ENCODE data around the gene DEPDC5. TPM values are rescaled to one million over a fixed set of nuclear protein-coding genes. Genes with fewer than 3 reads are reported as not detected.

DEPDC5 gene
- total and polyA plus RNA-seq, 9 of the 15 experiments (the other 6 are each of a cell fraction or from before 2014, with no cell fraction given), result 2.3 to 12.3 (median 10.7) TPM

GRCh38 chr22:31922534-31922933 lies 168.7 kb downstream of the DEPDC5 start:
- Histone ChIP-seq H3K9me3 (replicated peaks; ENCODE audit: control insufficient read depth, insufficient read depth, low read depth, low read length) (no peaks in the 10 kb centered on the region), H2AFZ (ENCODE audit: low read depth, low read length) (peak overlapping the region; percentile 35), H3K9me1 (ENCODE audit: control insufficient read depth, insufficient read depth, low read length) (peaks cover 4% of the 10 kb centered on the region), H3K9ac (ENCODE audit: insufficient read depth in 1 of 2, low read depth in 2 of 2, low read length in 2 of 2) (no peak overlapping the region), H3K36me3 (ENCODE audit: control insufficient read depth, insufficient read depth, low read length) (no peaks in the 10 kb centered on the region; the same call in 2 of the 3 replicates), H4K20me1 (replicated peaks; ENCODE audit: control insufficient read depth, insufficient read depth, low read length) (no peaks in the 10 kb centered on the region), H3K4me1 (replicated peaks in 1 of 2; ENCODE audit: control insufficient read depth in 2 of 2, insufficient read depth in 2 of 2, low read length in 2 of 2) (peaks cover 0 to 3% of the 10 kb centered on the region in 2 experiments; a peak in 3 of 5 replicates), H3K4me2 (ENCODE audit: insufficient read depth, low read length) (no peak overlapping the region), H3K27me3 (ENCODE audit: control insufficient read depth in 2 of 2, insufficient read depth in 2 of 2, low read length in 2 of 2) (no peaks in the 10 kb centered on the region), H3K4me3 (no peak overlapping the region), H3K79me2 (ENCODE audit: control insufficient read depth, insufficient read depth, low read length) (no peaks in the 10 kb centered on the region), H3K27ac (ENCODE audit: extremely low read depth, low read depth, low read length) (no peak overlapping the region)
- no TSS peak for BruUV-seq (replicated peaks)
- DNase-seq (ENCODE audit: extremely low read depth in 1 of 4, low spot score in 3 of 4) (no peak), ATAC-seq (no peak; the same call in 2 of the 3 replicates), FAIRE-seq (no peak)
- in situ Hi-C loops (cut with MboI) (no loop called here), intact Hi-C loops (cut with micrococcal nuclease) (no loop called here)
- TF ChIP-seq, protein P1, sequence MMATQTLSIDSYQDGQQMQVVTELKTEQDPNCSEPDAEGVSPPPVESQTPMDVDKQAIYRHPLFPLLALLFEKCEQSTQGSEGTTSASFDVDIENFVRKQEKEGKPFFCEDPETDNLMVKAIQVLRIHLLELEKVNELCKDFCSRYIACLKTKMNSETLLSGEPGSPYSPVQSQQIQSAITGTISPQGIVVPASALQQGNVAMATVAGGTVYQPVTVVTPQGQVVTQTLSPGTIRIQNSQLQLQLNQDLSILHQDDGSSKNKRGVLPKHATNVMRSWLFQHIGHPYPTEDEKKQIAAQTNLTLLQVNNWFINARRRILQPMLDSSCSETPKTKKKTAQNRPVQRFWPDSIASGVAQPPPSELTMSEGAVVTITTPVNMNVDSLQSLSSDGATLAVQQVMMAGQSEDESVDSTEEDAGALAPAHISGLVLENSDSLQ (IDR thresholded peaks at IDR 0.05), result peak; percentile 9; the same call in 1 of the 2 replicates
- no peak for TF ChIP-seq ZNF41 (CRISPR knock-in tag; conservative IDR thresholded peaks at IDR 0.05)
- ChIA-PET POLR2A (interaction anchor here (1.0 kb wide), 1 partner anchor 27 kb away, joined by 3 read pairs; no protein-coding TSS in a partner anchor), CTCF (ENCODE audit: low intra/inter-chr PET ratio) (no interaction called here)
- 60% methylated on average over 6 of the region's 6 CpGs for WGBS (ENCODE audit: insufficient coverage, low coverage, missing lambda C conversion rate)

DNA sequence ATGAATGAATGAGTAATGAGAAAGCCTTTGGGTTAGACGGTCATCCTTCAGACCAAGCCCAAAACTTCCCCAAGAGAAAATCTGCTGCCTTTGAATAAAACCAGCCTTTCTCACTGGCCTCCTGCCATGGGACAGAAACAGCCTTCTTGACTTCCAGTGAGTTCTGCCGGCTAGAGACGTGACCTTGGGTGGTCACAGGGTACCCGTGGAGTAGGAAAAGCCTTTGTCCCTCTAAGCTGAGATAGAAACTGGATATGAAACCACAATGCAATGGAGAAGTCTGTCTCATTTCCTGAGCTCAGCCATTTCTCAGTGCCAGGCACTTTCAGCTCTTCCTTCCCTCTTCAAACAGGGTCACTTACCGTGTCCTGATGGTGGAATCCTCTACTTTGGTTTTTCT lies 169.3 kb downstream of the DEPDC5 start:
- Histone ChIP-seq H2AFZ (ENCODE audit: low read depth, low read length) (peak overlapping the region; percentile 35), H3K79me2 (ENCODE audit: control insufficient read depth, insufficient read depth, low read length) (no peaks in the 10 kb centered on the region), H3K9ac (ENCODE audit: insufficient read depth in 1 of 2, low read depth in 2 of 2, low read length in 2 of 2) (no peak overlapping the region), H3K4me1 (replicated peaks in 1 of 2; ENCODE audit: control insufficient read depth in 2 of 2, insufficient read depth in 2 of 2, low read length in 2 of 2) (peaks cover 0 to 3% of the 10 kb centered on the region in 2 experiments; a peak in 3 of 5 replicates), H3K36me3 (ENCODE audit: control insufficient read depth, insufficient read depth, low read length) (no peaks in the 10 kb centered on the region; the same call in 2 of the 3 replicates), H3K9me1 (ENCODE audit: control insufficient read depth, insufficient read depth, low read length) (peaks cover 4% of the 10 kb centered on the region), H3K27me3 (ENCODE audit: control insufficient read depth in 2 of 2, insufficient read depth in 2 of 2, low read length in 2 of 2) (no peaks in the 10 kb centered on the region), H4K20me1 (replicated peaks; ENCODE audit: control insufficient read depth, insufficient read depth, low read length) (no peaks in the 10 kb centered on the region), H3K4me3 (no peak overlapping the region), H3K9me3 (replicated peaks; ENCODE audit: control insufficient read depth, insufficient read depth, low read depth, low read length) (no peaks in the 10 kb centered on the region), H3K4me2 (ENCODE audit: insufficient read depth, low read length) (no peak overlapping the region), H3K27ac (ENCODE audit: extremely low read depth, low read depth, low read length) (no peak overlapping the region; the same call in 2 of the 3 replicates)
- intact Hi-C loops (cut with micrococcal nuclease), result no loop called here
- 28% methylated on average over 4 of the region's 5 CpGs for WGBS (ENCODE audit: insufficient coverage, low coverage, missing lambda C conversion rate)
- ChIA-PET POLR2A (interaction anchor here (1.0 kb wide), 1 partner anchor 28 kb away, joined by 3 read pairs; no protein-coding TSS in a partner anchor), CTCF (ENCODE audit: low intra/inter-chr PET ratio) (no interaction called here)
- FAIRE-seq (peak; percentile 73), DNase-seq (ENCODE audit: extremely low read depth in 1 of 4, low spot score in 3 of 4) (no peak), ATAC-seq (no peak; the same call in 2 of the 3 replicates)
- TF ChIP-seq ETS1 (conservative IDR thresholded peaks at IDR 0.05; ENCODE audit: control insufficient read depth, low read depth, low read length), result no peak
- no peak for TF ChIP-seq KAT8 (IDR thresholded peaks at IDR 0.05; ENCODE audit: low read depth)
- no peak for TF ChIP-seq MAZ (CRISPR knock-in tag; conservative IDR thresholded peaks at IDR 0.05 in 1 of 2, IDR thresholded peaks at IDR 0.05 in 1 of 2)
- no peak for TF ChIP-seq MAFK (IDR thresholded peaks at IDR 0.05; ENCODE audit: low read length)
- no peak for TF ChIP-seq CSDE1 (IDR thresholded peaks at IDR 0.05)
- no TSS peak for BruUV-seq (replicated peaks)
- in situ Hi-C loops (cut with MboI), result no loop called here

Data from K562 (cell line).